Small intestine (tissue), 7 donors: ENCODE measurements around the gene CACNA2D1. TPM values are rescaled to one million over a fixed set of nuclear protein-coding genes. Genes with fewer than 3 reads are reported as not detected.

Experiments used
- DNase-seq, 2 donors: peaks; one replicate each; pipeline versions ENCODE4 v3.0.0 to v3.0.0-alpha.2; 2013
- FAIRE-seq: peaks from 2 replicates; lab custom pipeline; 2012; peaks lifted over from hg19 to GRCh38; lab: Jason Lieb, UNC
- H3K27ac ChIP-seq, 3 donors: one replicate each; pipeline ENCODE4 v1.5.1; 2013; ENCODE audit warnings: low read length in 2 of 3, mild to moderate bottlenecking in 2 of 3, control low read depth in 1 of 3, inconsistent platforms in 1 of 3, low read depth in 1 of 3, moderate library complexity in 1 of 3
- H3K27me3 ChIP-seq, 3 donors: one replicate each; pipeline ENCODE4 v1.6.1; 2013; ENCODE audit warnings: low read length in 3 of 3, inconsistent platforms in 1 of 3; ENCODE audit not compliant: control insufficient read depth in 3 of 3, insufficient read depth in 3 of 3
- H3K36me3 ChIP-seq, 3 donors: one replicate each; pipeline ENCODE4 v1.6.1; 2013; ENCODE audit warnings: low read length in 3 of 3, inconsistent platforms in 1 of 3, low read depth in 1 of 3, mild to moderate bottlenecking in 1 of 3, moderate library complexity in 1 of 3; ENCODE audit not compliant: control insufficient read depth in 3 of 3, insufficient read depth in 2 of 3
- H3K4me1 ChIP-seq, 3 donors: one replicate each; pipeline ENCODE4 v1.6.1; 2013; ENCODE audit warnings: low read length in 2 of 3, inconsistent platforms in 1 of 3, low read depth in 1 of 3, mild to moderate bottlenecking in 1 of 3, moderate library complexity in 1 of 3; ENCODE audit not compliant: control insufficient read depth in 3 of 3, insufficient read depth in 2 of 3
- H3K4me3 ChIP-seq, 3 donors: one replicate each; pipeline ENCODE4 v1.5.1; 2013; ENCODE audit warnings: low read length in 3 of 3, control low read depth in 1 of 3, inconsistent platforms in 1 of 3, low read depth in 1 of 3, mild to moderate bottlenecking in 1 of 3, moderate library complexity in 1 of 3
- H3K9me3 ChIP-seq, 2 donors: one replicate each; pipeline ENCODE4 v1.6.1; 2013; ENCODE audit warnings: low read depth in 1 of 2, low read length in 1 of 2; ENCODE audit not compliant: control insufficient read depth in 2 of 2, insufficient read depth in 1 of 2
- WGBS, 3 donors: extraction: QIAGEN DNeasy Blood & Tissue Kit; methylation state at CpG; one replicate each; pipeline ENCODE4 v1.1.7; 2013; 5-methylcytosine and 5-hydroxymethylcytosine counted together
- polyA plus RNA-seq, 4 donors: library from polyadenylated mRNA; stranded (reverse) in 3 of 4; unstranded in 1 of 4; fragments of 200-250 nt in 3 of 4; fragments of 120-200 nt in 1 of 4; gene quantifications; one replicate each; pipeline versions ENCODE4 v1.2.1 to v1.2.3, GENCODE V29; 2013
- donor health status: healthy with polysubstance abuse.
- donor health status: control.
- donor health status: control.
- donor health status: Bipolar disorder and iron deficiency.
- donor health status: healthy.

The CACNA2D1 gene
- polyA plus RNA-seq, 4 donors = 1.3 to 4.8 (median 2.7) TPM

GRCh38 chr7:82339958-82340357 is 103.6 kb downstream of the CACNA2D1 start:
- 88 to 97% (median 93%) methylated on average over 1 of the region's 1 CpG for WGBS, 3 donors
- Histone ChIP-seq H3K9me3 (no peaks in the 10 kb centered on the region), H3K27ac (no peak overlapping the region), H3K36me3 (no peaks in the 10 kb centered on the region), H3K4me3 (no peak overlapping the region), H3K4me1 (no peaks in the 10 kb centered on the region), H3K27me3 (no peaks in the 10 kb centered on the region)
- no peak for FAIRE-seq
- no peak for DNase-seq

GRCh38 chr7:82335927-82336326 is 107.7 kb downstream of the CACNA2D1 start:
- DNase-seq = peak; percentile 6 to 27
- H3K9me3 ChIP-seq = no peaks in the 10 kb centered on the region
- H3K27ac ChIP-seq = no peak overlapping the region
- FAIRE-seq = no peak
- no peaks in the 10 kb centered on the region for H3K27me3 ChIP-seq
- no peak overlapping the region for H3K4me3 ChIP-seq
- no peaks in the 10 kb centered on the region for H3K36me3 ChIP-seq
- H3K4me1 ChIP-seq = no peaks in the 10 kb centered on the region
- WGBS, 3 donors = 45 to 89% (median 75%) methylated on average over 1 of the region's 1 CpG

- no peaks in the 10 kb centered on the region for H3K9me3 ChIP-seq
- no peaks in the 10 kb centered on the region for H3K36me3 ChIP-seq
- WGBS, 3 donors = 82 to 91% (median 90%) methylated on average over 2 of the region's 2 CpGs
Observed at GRCh38 chr7:82335001-82335400, 108.6 kb downstream of the CACNA2D1 start.

GRCh38 chr7:82331234-82331633 is 112.3 kb downstream of the CACNA2D1 start:
- no peaks in the 10 kb centered on the region for H3K36me3 ChIP-seq
- H3K4me3 ChIP-seq = no peak overlapping the region

More at GRCh38 chr7:82335001-82335400, 108.6 kb downstream of the CACNA2D1 start:
- H3K4me1 ChIP-seq = no peaks in the 10 kb centered on the region
- no peak for FAIRE-seq
- no peak overlapping the region for H3K27ac ChIP-seq
- H3K27me3 ChIP-seq = no peaks in the 10 kb centered on the region
- H3K4me3 ChIP-seq = no peak overlapping the region
- no peak for DNase-seq

GRCh38 chr7:82330706-82331215 is 112.8 kb downstream of the CACNA2D1 start:
- Histone ChIP-seq H3K27ac (no peak overlapping the region), H3K9me3 (no peaks in the 10 kb centered on the region), H3K27me3 (no peaks in the 10 kb centered on the region), H3K36me3 (no peaks in the 10 kb centered on the region), H3K4me3 (no peak overlapping the region), H3K4me1 (no peaks in the 10 kb centered on the region)
- FAIRE-seq (no peak), DNase-seq (no peak)
- 75 to 89% (median 82%) methylated on average over 2 of the region's 2 CpGs for WGBS, 3 donors

More at GRCh38 chr7:82331234-82331633, 112.3 kb downstream of the CACNA2D1 start:
- Histone ChIP-seq H3K27me3 (no peaks in the 10 kb centered on the region), H3K27ac (no peak overlapping the region), H3K9me3 (no peaks in the 10 kb centered on the region), H3K4me1 (no peaks in the 10 kb centered on the region)
- FAIRE-seq = no peak
- no peak for DNase-seq

- Histone ChIP-seq H3K36me3 (no peaks in the 10 kb centered on the region), H3K4me3 (no peak overlapping the region), H3K27ac (no peak overlapping the region), H3K27me3 (no peaks in the 10 kb centered on the region), H3K4me1 (no peaks in the 10 kb centered on the region), H3K9me3 (no peaks in the 10 kb centered on the region)
- 44 to 78% (median 76%) methylated on average over 3 of the region's 3 CpGs for WGBS, 3 donors
- FAIRE-seq (no peak), DNase-seq (no peak)
Observed at GRCh38 chr7:82327898-82328297, 115.7 kb downstream of the CACNA2D1 start.

- H3K27ac ChIP-seq = no peak overlapping the region
- DNase-seq = no peak
- H3K27me3 ChIP-seq = no peaks in the 10 kb centered on the region
- no peak for FAIRE-seq
- no peaks in the 10 kb centered on the region for H3K4me1 ChIP-seq
- no peaks in the 10 kb centered on the region for H3K9me3 ChIP-seq
- 90 to 94% (median 93%) methylated on average over 2 of the region's 2 CpGs for WGBS, 3 donors
- H3K36me3 ChIP-seq = no peaks in the 10 kb centered on the region
- H3K4me3 ChIP-seq = no peak overlapping the region
Observed at GRCh38 chr7:82325416-82325815, 118.2 kb downstream of the CACNA2D1 start.

- no peak for FAIRE-seq
- no peak overlapping the region for H3K4me3 ChIP-seq
- no peaks in the 10 kb centered on the region for H3K36me3 ChIP-seq
- no peaks in the 10 kb centered on the region for H3K9me3 ChIP-seq
- no peaks in the 10 kb centered on the region for H3K4me1 ChIP-seq
- 93 to 96% (median 95%) methylated on average over 4 of the region's 4 CpGs for WGBS, 3 donors
- no peak for DNase-seq
- no peaks in the 10 kb centered on the region for H3K27me3 ChIP-seq
- no peak overlapping the region for H3K27ac ChIP-seq
Observed at GRCh38 chr7:82323806-82324205, 119.8 kb downstream of the CACNA2D1 start.

- Histone ChIP-seq H3K4me3 (no peak overlapping the region), H3K36me3 (no peaks in the 10 kb centered on the region), H3K27ac (no peak overlapping the region), H3K27me3 (no peaks in the 10 kb centered on the region), H3K9me3 (no peaks in the 10 kb centered on the region), H3K4me1 (no peaks in the 10 kb centered on the region)
- FAIRE-seq = no peak
- 36 to 49% (median 43%) methylated on average over 4 of the region's 4 CpGs for WGBS, 3 donors
- peak; percentile 11 to 18 for DNase-seq
Observed at GRCh38 chr7:82319674-82320118, 123.9 kb downstream of the CACNA2D1 start.
